Measurements from ENCODE around the gene ESR2.
"Not testable (repeated sequence)": the region's sequence is repeated elsewhere in the genome, so short reads cannot be mapped to it uniquely, and the experiment has no call there.

ESR2 gene

DNA sequence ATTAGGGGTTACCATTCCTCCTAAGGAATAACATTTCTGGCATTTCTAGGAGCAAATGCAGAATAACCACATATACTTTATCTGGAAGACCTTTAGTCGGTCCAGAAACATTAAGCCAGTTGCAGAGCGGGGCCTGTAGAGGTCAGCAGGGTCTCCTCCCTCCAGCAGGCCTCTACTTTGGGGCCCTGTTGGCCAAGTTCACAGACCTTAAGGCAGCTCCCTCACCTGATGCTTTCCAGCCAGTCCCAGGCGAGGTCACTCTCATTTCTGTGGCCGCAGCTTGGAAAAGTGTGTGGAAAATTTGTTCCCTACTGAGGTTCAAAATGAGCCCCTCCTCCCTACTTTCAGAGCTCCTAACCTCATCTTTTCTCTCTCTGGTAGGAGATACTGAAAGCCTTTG lies 74.1 kb downstream of the ESR2 start:
- no peak for DNase-seq

DNA sequence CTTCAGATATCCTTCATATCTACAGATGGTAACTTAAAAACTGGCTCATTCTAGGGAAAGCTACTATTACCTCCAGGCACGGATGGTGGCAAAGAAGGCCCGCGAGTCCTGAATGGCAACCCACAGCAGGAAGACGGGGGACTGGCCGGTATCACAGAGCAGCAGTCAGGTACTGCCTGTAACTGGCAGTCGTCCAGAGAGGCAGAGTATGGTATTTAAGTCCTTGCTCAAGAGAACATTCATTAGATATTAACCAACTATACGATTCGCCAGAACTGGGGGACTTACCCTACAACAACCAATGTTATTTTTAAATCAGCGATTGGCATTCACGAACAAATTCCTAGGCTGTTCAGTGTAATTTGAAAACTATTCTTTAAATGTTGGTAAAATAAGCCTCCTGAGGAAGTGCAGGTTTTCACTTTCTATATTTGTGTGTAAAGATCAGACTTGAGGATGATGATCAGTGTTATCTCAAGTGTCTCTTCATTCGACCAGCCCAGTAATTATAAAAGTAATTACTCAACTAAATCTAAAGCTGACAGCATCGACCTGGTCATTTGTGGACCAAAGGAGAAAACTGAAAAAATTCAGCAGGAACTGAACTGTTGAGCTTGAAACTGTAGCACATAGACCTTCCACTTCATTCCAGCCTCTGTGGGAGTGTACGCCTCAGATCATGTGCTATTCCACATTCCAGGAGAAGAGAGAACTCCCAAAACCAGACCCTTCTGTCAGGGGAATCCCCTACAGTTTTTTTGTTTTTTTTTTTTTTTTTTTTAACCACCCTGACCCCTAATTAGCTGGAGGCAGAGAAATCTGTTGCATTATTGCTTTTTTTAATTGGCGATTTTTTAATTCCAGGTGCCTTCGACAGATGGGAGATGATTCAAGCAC lies 75.6 kb downstream of the ESR2 start:
- DNase-seq: no peak

DNA sequence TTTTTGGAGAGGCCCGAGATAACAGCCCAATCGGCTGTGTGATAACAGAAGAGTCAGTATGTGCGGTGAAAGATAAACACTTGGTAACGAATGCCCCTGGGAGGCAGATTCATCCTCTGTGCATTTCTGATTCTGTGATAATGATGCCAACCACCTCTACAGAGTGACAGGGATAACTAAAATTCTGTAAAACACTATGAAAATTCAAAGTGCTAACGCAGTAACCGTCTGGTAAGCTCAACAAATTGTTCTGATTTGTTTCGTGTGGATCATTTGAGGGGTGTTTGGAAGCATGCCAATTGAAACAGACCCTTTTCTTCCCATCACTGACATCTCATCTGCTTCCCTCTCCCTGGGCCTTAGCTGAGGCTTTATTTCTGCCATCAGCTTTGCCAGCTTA lies 76.3 kb downstream of the ESR2 start:
- DNase-seq: no peak

DNA sequence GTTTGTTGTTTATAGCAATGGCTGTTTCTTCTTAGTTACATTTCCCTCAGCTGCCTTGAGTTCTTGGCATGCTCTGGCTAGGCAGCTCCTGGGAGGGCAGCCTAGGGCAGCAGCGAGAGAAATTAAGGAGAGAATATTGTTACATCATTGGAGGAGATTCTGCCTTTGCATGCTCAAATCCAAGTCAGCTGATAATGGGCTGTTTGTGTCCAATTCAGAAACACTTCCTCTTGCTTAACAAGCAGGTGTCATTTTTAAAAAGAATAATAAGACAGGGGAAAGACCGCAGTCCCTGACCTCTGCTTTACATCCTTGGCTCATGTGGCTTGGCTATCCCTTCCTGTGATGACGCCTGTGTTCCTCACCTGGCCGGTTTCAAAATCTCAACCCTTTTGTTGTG lies 76.9 kb downstream of the ESR2 start:
- no peak for DNase-seq

DNA sequence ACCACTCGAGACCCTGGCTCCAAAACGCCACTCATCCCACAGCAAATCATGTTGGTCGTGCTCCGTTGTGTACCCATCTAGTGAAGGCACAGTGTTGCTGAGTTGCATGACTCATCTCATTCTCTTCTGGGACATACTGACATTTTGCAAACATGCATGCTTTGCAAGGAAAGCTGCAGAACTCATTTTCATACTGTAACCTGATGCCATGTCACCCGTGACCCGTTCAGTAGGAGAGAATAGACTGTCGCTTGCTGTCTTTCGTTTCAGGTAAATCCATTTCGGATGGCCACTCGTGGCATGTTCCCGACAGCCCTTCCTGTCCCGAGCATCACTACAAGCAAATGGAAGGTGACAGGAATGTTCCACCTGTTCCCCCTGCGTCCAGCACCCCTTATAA lies 78.2 kb downstream of the ESR2 start:
- DNase-seq: no peak

DNA sequence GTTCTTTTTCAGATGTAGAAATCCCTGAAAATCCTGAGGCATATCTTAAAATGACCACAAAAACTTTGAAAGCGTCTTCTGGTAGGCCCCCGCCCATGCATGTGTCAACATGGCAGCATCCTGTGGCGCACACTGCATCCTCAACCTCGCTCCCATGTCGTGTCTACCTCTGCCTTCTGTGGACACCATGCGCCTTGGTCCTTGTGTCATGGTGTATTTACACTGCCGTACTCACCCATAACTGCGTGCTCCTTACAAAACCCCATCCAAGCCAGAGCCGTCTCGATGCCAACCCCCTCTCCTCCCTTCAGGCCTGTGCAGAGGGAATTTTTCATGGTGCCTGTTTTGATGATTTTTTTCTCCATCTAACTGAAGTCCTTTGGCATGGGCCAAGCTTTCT lies 78.9 kb downstream of the ESR2 start:
- DNase-seq: no peak

DNA sequence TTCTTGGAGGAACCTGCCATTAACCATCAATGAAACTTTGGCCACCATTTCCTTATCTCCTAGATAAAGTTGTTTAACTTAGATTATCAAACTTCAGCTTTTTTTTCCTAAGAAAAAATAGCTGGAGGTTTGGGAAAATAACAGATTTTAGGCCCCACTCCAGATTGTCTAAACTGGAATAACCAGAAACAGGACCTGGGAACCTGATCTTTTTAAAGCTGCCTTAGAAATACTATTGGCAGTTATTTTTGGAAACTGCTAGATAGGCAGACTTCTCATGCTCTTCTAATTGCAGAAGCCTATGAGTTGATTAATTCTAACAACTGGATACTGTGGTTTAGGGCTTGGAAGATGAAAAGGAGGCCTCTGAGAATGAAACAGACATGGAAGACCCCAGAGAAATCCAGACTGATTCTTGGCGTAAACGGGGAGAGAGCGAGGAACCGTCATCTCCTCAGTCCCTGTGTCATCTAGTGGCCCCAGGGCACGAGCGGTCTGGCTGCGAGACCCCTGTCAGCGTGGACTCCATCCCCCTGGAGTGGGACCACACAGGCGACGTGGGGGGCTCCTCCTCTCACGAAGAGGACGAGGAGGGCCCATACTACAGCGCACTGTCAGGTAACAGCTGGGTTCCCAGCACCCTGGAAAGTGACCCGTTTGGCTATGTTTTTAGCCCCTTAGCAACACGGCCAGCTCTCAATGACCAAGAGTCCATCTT lies 80.2 kb downstream of the ESR2 start:
- DNase-seq: no peak

DNA sequence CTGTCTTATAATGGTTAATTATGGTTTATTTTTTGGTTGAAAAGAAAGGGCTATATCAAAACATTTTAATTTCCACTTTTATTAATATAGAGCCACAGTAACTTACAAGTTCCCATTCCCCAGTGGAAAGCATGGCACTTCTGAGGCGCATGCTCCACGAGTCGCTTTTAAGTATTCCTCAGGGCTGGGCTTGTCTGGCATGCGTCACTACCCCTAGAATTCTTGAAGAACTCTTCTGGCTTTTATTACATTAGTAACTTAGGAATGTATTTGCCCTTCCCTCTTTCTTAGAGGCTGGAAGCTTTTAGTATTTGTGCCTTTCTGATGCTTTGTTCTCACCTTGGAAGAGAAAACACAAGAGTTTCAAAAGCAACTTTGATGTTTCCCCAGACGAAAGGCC lies 81.1 kb downstream of the ESR2 start:
- DNase-seq: no peak

DNA sequence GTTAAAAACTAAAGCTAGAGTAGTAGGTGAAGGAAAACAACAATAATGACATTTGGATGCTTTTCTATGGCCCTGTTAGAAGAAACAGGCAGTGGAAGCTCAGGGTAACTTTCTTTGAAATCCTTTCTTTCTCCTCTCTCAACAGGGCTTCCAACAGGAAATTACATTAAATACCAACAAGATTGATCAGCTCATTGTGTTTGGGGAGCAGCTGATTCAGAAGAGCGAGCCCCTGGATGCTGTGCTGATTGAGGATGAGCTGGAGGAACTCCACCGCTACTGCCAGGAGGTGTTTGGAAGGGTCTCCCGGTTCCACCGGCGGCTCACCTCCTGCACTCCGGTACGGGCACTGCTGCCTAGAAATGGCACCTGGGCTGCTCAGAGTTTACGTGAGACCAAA lies 81.5 kb downstream of the ESR2 start:
- DNase-seq: no peak

DNA sequence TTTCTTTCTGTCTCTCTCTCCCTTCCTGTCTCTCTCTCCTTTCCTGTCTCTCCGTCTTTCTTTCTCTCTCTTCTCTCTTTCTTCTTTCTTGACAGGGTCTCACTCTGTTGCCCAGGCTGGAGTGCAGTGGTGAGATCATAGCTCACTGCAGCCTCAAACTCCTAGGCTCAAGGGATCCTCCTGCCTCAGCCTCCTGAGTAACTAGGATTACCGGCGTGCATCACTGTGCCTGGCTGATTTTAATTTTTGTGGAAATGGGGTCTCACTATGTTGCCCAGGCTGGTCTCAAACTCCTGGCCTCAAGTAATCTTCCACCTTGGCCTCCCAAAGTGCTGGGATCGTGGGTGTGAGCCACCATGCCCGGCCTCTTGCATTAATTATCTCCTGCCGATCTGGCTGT lies 83.3 kb downstream of the ESR2 start:
- DNase-seq: not testable (repeated sequence)

DNA sequence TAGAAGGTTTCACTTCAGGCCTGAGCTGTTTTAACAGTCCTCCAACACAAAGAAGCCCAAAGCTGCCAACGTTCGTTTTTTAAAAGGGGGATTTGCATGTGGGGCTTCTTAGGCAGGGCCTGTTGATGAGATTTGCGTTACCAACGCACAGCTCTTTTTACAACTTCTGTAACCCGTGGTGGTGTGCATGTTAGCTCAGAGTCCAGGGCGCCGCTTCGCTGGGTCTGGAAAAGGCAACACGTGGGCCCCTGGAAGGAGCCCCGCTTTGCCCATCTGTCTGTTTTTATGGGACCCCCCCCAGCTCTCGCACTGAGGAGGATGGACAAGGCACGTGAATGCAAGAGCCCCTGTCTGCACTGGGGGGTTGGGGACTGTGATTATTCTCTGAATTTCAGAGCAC lies 84.0 kb downstream of the ESR2 start:
- no peak for DNase-seq

DNA sequence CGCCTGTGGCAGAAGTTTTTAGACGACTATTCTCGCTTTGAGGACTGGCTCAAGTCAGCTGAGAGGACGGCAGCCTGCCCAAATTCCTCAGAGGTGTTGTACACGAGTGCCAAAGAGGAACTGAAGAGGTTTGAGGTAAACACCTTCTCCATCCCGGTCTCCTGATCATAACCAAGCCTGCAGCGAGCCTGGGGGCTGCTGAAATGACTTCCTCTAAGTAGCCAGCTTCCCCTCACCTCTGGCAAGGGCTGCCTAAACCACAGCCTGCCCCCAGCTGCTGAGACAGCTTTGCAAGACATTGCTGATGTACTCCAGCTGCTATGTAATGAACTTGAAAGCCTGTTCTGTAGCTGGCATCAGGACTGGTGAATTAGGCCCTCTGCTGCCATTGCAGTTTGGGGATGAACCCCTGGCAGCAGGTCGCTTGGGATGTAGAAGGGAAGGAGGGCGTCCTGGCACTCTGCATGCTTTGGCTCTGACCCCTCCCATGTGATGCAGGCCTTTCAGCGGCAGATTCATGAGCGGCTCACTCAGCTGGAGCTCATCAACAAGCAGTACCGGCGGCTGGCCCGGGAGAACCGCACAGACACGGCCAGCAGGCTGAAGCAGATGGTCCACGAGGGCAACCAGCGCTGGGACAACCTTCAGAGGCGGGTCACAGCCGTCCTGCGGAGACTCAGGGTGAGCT lies 84.6 kb downstream of the ESR2 start:
- DNase-seq: peak; percentile 64

DNA sequence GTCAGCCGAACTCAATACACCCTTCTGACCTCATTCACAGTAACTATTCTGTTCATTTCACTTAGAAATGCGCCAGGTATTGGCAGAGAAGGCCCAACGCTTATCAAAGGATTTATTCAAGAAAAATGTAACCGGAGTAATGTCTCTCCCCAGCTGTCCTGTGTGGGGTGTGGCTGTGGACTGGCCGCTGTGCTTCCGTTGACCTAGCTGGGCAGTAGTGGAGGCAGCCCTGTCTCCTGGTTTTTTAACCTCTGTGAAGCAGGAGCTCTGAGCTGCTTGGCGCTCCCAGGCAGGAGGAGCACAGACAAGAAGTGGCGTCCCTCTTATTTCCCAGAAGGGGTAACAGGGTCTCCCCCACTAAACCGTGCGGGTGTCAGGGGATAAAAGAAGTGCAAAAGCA lies 85.2 kb downstream of the ESR2 start:
- DNase-seq: no peak

DNA sequence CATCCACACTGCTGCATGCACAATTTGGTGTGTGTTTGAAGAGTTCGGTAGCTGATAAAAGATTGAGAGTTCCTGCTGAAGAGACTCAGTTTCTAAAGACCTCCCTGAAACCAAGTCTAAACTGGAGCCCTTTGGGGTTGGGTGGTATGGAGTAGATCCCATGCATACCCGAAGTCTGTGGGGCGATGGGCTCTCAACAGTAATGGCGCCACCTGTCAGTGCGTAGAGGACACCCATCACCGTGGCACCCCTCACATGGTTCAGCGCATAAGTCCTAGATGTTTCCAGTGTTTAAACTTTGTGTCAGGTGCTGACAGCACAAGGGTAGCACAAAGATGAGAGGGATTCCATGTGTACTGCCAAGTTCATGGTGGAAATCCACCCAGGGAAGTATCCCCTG lies 85.9 kb downstream of the ESR2 start:
- DNase-seq: no peak

DNA sequence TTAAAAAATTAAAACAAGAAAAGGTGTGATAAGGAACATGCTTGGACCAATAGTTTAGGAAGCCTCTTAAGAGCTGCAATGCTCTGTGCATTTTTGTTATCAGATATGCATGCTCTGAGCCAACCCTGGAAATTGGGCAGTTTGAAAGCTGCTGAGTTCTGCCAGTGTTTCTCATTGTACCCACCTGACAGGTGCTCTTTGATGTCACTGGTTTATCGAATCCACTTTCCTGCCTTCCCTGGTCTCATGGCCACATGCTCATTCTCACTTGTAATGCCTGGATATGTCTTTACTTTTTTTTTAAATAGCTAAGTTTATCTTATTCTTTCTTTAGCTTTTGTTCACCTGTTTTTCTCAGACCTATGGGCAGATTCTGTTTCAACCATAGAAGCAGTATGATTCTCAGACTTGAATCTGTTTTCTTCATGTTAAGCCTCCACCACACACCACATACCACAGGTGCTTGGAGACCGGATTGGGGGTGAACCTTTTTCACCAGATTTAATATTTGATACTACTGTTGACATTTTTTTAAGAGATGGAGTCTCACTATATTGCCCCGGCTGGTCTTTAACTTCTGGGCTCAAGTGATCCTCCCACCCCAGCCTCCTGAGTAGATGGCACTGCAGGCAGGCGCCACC lies 90.7 kb downstream of the ESR2 start:
- DNase-seq: no peak

DNA sequence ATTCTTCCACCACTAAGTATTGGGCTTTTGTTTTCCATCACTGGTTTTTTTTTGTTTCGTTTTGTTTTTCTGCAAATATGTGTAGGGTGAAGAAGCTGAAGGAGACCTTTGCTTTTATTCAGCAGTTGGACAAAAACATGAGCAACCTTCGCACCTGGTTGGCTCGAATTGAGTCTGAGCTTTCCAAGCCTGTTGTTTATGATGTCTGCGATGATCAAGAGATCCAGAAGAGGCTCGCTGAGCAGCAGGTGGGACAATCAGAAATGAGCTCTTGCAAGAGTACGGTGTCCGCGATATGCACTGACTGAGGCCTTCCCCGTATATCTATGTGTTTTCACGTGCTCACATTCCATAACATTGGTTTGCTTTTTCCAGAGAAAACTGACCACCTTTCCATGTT lies 91.5 kb downstream of the ESR2 start:
- DNase-seq: no peak

DNA sequence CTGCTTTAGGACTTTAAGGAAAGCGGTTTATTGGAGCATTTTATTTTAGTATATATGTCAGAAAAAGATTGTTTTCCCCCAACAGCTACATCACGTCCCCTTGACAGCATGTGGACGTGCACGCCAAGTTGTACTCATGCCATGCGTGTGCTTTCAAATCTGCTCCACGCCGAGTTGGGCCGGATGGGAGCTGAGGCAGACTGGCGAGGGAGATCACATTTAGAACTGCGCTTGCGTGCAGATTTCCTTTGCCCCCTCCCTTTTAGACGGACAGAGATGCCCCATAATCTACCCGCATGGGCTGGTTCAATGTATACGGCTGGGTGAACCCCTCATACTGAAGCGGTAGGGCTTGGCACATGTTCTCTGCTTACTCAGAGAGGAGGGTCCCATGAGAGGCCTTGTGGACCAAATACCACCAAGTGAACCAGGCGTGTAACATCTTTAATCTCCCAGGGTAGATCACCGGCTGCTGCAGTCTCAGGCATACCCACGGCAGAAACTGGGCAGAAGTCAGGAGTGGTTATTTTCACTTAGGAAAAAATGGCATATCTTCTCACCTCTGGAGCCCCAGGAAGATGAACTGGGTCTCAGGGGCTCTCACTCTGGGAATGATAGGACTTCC lies 92.1 kb downstream of the ESR2 start:
- DNase-seq: no peak

DNA sequence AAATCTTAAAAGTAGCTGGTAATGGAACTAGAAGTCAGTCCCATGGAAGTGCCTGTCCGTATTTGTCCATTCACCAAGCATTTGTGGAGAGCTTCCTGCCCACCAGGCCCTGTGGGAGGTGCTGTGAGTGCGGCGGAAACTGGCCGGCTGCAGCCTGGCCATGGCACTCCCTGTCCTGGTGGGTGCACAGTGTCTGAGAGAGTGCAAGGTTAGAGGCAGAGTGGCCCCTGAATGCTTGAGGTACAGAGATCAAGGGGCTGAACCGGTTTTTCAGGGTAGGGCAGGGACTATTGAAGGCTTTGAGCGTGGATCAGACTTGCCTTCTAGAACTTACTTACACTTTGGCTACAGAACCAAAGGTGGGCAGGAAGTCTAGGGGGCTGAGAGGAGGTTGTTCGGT lies 92.9 kb downstream of the ESR2 start:
- DNase-seq: no peak

DNA sequence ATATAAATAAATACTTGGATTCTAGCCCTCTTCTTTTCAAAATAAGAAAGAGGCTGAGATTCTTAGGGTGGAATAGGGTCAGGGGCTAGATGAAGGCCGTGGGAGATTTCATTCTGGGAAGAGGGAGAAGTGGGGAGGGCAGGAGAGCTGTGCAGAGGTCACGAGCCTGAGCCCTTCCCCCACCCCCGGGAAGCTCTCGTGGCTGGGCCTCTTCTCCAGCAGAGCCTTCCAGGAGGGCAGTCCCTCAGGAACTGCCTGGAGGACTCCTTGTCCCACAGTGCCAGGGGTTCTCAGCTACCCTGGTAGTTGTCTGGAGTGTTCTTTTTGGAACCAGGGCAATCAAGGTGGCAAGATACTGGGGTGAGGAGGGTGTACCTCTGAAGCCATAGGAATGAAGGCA lies 94.0 kb downstream of the ESR2 start:
- DNase-seq: no peak

DNA sequence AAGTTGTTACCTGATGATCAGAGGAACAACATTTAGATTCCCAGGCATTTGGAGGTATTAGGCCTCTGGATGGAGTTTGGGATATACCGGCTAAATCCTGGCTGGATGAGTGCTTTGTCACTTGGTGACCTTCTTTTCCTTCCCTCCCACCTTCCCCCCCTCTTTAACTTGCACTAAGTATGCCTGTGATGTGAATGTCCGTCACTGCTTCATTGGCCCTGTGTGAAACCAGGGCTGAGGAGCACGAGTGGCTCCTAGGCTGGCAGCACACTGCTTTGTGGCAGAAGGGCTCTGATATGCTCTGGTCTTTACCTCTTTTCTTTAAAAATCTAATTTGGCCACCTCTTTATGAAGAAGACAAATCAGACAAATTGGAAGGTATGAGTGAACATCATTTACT lies 95.7 kb downstream of the ESR2 start:
- DNase-seq: no peak

DNA sequence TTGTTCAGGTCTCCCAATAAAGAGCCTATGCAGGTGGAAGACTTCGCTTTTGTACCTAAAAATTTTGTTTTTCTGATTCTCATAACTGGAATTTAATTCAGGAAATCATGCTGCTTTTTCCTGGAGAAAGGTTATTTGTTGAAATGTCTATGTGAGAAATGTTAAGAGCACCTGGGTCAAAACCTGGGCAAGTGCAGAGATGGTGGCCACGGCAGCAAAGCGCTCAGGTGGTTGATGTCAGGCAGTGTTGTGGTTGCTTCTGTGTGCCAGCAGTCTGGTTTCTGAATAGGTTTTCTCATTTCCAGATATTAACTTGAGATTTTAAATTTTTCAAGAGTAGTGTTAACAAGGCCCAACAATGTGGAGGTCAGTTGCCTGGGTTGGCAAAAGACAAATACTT lies 96.2 kb downstream of the ESR2 start:
- no peak for DNase-seq

DNA sequence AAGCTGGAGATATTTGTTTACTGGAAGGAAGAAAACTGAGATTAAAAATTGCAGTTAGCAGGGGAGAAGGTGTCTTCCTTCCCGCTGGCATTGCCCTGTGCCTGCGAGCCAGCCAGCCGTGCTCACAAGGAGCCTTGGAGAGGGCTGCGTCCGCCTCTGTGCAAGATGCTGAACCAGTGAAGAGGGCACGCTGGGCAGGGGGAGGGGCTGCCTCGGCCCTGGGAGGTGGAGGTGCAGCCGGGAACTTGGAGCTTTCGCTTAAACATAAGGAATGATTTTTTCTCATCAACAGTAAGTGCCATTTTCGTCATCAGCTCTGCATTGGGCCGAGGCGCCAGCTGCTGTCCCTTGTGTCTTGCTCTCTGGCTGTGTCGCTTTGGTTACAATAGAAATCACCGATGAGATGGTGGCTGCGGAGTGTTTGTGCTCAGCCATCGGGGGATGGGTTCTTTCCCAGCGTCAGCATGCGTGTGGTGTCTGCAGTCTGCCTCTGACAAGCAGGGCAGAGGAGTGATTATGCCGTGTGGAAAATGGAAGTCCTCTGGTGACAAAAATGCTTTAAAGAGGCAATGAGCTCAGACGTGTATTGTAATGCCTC lies 97.3 kb downstream of the ESR2 start:
- peak; percentile 98 for DNase-seq

DNA sequence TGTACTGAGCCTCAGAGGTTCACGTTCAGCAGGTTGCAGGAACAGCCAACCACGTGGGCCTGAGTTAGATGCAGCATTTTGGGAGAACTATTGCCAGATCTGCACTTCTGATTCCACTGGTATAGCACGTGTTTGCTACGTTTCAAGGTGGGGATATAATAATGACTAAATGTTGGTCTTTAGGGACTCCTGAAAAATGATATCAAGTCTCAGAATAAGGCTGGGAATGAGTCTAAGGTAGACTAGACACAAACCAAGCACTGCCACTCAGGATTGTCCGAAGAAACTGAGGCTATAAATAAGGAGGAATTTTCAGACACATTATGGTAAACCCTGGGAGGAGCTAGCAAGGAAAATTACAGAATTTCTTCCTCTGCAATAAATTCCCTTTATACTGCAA lies 98.1 kb downstream of the ESR2 start:
- no peak for DNase-seq

Data from NCI-H524 treated with DMSO at 0.1 percent for 48 hours (cell line).